ENCODE results near the gene BANP.

DNA sequence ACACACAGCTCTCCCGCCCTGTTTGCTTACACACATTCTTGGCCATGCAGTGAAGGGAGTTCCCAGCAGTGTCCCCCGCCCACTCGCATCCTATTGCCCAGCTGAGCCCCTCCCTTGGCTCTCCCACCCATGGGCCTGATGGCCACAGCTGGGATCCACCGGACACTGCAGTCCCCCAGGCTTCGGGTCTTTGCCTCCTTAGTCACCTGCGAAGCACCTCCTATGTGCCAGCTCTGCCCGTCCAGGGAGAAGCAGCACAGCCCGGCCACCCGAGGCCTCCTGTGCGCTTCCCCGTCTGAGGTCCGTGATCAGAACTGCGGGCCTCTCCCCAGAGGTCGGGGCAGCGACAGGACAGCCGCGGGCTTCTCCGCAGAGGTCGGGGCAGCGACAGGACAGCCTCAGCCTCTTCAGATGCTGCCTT lies 136.9 kb downstream of the BANP start:
- TF ChIP-seq, protein P1, sequence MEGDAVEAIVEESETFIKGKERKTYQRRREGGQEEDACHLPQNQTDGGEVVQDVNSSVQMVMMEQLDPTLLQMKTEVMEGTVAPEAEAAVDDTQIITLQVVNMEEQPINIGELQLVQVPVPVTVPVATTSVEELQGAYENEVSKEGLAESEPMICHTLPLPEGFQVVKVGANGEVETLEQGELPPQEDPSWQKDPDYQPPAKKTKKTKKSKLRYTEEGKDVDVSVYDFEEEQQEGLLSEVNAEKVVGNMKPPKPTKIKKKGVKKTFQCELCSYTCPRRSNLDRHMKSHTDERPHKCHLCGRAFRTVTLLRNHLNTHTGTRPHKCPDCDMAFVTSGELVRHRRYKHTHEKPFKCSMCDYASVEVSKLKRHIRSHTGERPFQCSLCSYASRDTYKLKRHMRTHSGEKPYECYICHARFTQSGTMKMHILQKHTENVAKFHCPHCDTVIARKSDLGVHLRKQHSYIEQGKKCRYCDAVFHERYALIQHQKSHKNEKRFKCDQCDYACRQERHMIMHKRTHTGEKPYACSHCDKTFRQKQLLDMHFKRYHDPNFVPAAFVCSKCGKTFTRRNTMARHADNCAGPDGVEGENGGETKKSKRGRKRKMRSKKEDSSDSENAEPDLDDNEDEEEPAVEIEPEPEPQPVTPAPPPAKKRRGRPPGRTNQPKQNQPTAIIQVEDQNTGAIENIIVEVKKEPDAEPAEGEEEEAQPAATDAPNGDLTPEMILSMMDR (IDR thresholded peaks at IDR 0.05; ENCODE audit: borderline replicate concordance, extremely low read depth, low read length, poor library complexity, severe bottlenecking): no peak
- TF ChIP-seq EZH2 (IDR thresholded peaks at IDR 0.05; ENCODE audit: borderline replicate concordance, low read depth, low read length, severe bottlenecking): no peak
